SK-MEL-5 (cell line): ENCODE measurements around the gene DCLK1. TPM values are rescaled to one million over a fixed set of nuclear protein-coding genes. Genes with fewer than 3 reads are reported as not detected.

Experiments
- DNase-seq: peaks from one replicate; pipeline ENCODE4 v3.0.0-alpha.2; 2016; ENCODE audit warnings: low read depth, low spot score
- in situ Hi-C: cut with HindIII; loops from 2 replicates; pipeline ENCODE4 v1.10.0; 2016; ENCODE audit warnings: low sequenced_read_pairs, high pct_unique_total_duplicates, low pct_unique_long_range_greater_than_20kb
- total RNA-seq: library from RNA; depleted of rRNA; stranded (reverse); fragments of >200 nt; shearing (Covaris generic); gene quantifications from 2 replicates; pipeline ENCODE4 v1.2.3, GENCODE V29; 2014

The DCLK1 gene
- total RNA-seq, 1 experiment from 2014 or later, result 35.6 TPM

GRCh38 chr13:35912841-35913240 is 218.3 kb downstream of the DCLK1 start:
- DNase-seq, result no peak
- in situ Hi-C loops, result no loop called here

- DNase-seq, result no peak
- in situ Hi-C loops, result loop anchor here (10.0 kb wide), 1 partner anchor 75 kb away; no protein-coding TSS in a partner anchor
Measured at GRCh38 chr13:35909837-35910540, 221.2 kb downstream of the DCLK1 start.

GRCh38 chr13:35909091-35909490 is 222.1 kb downstream of the DCLK1 start:
- no peak for DNase-seq
- in situ Hi-C loops, result loop anchor here (10.0 kb wide), 1 partner anchor 74 kb away; no protein-coding TSS in a partner anchor

GRCh38 chr13:35908226-35908625 is 223.0 kb downstream of the DCLK1 start:
- in situ Hi-C loops, result loop anchor here (10.0 kb wide), 1 partner anchor 73 kb away; no protein-coding TSS in a partner anchor

DNA sequence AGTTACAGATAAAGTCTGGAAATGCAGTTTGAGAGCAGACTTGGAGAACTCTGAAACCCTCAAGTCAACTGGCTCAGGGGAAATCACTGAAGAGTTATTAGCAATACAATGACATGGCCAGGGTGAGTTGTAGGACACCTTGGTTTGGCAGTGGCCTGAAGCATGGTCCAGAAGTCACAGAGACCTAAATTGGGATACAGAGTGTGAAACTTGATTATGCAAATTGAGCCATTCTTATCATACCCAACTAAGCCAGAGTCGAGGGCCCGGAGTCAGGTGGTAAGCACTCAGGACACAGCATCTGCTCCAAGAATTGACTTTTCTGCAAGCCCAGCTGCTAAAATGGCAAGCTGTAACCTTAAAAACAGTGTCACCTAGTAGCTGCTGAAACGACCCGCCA is 224.5 kb downstream of the DCLK1 start:
- in situ Hi-C loops, result loop anchor here (10.0 kb wide), 1 partner anchor 72 kb away; no protein-coding TSS in a partner anchor
- DNase-seq, result no peak

More at GRCh38 chr13:35908226-35908625, 223.0 kb downstream of the DCLK1 start:
- no peak for DNase-seq

DNA sequence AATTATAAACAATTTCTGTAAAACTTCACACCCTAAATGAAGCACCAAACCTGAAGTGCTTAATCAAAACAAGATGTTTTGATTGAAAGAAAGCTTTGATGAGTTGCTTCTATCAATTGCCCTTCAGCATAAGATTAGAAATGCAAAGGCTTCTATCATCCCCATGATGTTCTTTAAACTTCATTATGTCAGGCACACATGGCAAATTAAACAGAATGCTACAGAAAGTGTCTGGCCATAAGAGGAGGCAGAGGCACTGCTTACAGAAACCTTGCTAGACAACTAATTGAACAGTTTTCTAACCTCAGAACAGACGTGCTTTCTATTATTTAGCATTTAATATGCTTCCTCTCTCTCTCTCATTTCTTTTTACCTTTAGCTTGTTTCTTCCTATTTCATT is 228.1 kb downstream of the DCLK1 start:
- no peak for DNase-seq
- in situ Hi-C loops, result loop anchor here (10.0 kb wide), 1 partner anchor 68 kb away; no protein-coding TSS in a partner anchor

DNA sequence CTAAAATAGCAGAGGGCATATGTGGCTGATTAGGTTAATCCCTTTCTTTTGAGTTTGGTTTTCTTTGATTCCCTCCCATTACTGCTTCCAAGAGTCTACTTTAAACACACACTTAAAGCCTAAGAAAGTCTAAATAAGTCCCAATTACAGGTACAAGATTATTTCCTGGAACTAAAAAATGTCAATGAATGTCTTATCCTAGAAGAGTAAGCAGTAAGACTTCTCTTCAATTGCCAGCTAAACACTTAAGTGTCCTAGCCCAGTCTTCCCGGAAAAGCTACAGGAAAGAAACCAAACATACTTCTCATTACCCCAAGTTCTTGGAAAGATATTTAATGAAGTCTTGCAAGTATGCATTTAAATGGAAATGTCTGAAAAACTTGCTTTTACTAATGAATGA is 233.1 kb downstream of the DCLK1 start:
- in situ Hi-C loops, result no loop called here

DNA sequence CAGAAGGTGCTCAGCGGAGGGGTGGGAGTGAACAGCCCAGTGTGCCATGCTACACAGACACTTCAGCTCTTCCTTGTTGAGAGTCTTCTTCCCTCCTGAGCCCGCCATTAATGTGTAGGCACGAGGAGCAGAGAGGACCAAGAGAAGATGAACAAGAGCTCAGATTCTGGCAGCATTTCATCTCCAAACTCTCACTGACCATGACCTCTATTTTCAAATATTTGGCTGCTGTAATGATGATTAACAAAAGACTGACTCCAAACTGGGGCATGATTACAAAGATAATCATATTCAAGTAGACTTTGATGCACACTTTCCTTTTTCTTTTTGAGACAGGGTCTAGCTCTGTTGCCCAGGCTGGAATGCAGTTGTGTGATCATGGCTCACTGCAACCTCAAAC is 236.5 kb downstream of the DCLK1 start:
- no peak for DNase-seq

More for the DNA sequence above, 233.1 kb downstream of the DCLK1 start:
- no peak for DNase-seq

DNA sequence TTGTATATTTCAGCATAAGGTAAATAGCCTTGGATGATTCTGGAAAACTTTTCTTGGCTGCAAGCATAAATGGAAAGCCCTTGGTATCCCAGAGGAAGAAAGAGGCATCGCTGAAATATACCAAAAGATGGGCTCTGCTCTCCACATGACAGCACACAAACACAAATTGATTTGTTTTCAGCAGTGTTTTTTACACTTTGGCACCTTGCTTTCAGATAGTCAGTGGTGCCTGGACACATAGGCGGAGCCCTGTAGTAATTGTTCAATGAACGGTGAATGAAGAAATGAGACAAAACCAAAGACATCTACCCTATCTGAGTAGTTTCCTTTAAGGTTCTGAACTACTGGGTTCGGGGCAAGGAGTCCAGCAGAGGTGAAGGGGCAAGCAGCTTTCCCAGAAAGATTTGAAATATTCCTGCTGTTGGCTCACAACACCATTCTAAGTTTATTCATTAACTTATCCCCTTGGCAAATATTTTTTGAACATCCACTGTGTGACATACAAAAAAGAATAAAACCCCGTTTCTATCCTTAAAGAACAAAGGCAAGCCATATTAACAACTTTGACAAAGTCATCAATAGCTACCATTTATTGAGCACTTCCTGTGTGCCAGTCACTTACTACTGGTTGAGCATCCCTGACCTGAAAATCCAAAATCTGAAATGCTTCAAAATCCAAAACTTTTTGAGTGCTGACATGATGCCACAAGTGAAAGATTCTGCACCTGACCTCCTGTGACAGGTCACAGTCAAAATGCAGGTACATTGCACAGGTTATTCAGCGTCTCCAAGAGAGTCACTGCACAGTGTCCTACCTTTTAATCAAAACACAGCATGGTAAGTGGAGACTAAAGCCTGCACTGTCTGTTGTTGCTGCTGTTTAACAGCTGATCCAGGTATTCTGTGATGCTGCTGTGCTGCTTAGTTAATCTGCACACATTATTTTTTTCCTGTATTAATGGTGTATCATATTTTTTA is 238.1 kb downstream of the DCLK1 start:
- DNase-seq, result no peak
- in situ Hi-C loops, result no loop called here

More for the DNA sequence above, 236.5 kb downstream of the DCLK1 start:
- in situ Hi-C loops, result no loop called here

DNA sequence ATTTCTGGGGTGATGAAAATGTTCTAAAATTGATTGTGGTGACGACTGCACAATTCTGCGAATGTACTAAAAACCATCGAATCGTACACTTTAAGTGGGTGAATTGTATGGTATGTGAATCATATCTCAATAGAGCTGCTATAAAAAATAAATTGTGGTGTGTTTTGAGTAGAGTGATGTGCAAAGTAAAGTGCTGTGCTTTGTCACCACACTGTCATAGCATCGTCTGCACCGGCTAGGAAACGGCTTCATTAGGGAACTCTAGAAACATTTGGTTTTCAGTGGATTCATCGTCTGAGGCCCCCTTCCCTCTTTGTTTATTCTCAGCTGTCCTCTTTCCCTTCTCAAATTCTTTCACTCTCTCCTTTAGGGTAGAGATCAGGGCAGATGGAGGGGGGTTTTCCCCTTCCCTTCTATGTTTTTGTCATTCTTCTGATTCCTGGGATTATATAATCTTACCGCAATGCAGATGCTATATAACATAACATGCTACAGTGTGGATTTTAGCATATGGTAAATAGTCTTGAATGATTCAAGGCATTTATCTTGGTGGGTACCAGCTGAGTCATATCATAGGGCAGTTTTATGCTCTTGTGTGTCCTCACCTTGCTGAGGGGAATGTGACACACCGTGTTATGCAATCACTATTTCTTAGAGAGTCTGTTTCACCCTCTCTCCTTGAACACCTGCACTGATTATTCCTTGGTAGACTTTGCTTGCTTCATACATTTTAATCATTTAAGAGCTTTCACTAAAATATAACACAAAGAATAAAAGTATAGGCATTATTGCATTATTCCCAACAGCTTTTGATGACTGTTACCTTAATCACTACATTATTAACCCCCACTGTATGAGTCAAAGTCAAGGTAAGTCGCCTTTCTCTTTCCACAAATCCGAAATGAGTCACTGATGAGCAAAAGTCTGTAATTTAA is 239.4 kb downstream of the DCLK1 start:
- in situ Hi-C loops, result no loop called here
- no peak for DNase-seq

DNA sequence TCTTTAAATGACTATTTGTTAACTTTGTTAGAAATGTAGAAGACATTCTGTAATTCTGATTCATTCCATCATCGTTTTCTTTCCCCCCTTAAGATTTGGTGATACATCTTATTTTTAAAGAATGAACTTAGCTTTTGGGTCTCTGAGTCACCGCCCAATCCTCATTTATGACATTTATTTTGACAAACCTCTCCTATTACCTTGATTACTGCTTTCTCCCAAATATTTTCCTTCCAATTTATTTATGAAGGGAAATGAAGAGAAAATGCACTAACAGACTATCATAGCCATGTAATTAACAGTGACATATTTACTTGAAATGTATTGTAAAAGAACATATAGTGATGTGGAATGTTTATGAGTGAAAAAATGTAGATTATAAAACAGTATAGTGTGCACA is 241.6 kb downstream of the DCLK1 start:
- no peak for DNase-seq
- in situ Hi-C loops, result no loop called here

DNA sequence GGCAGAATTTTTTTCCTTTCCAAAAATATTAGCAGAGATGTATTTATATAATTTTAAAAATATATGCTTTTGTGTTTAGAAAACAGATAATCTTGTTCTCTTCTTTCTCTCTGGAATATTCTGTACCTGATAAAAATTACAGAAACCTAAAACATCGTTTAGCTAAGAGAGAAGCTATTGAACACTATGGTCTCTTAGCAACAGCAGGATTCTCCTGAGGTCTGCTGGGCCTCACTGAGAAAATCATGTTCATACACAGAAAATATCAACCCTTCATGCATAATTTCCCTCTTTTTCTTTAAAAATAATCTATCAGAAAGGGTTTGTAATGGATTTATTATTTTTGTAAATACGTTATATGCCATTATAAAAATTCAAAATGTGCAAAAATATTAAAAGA is 242.2 kb downstream of the DCLK1 start:
- DNase-seq, result no peak
- in situ Hi-C loops, result no loop called here

- DNase-seq, result no peak
- in situ Hi-C loops, result no loop called here
Measured at GRCh38 chr13:35888457-35888883, 242.7 kb downstream of the DCLK1 start.

- in situ Hi-C loops, result no loop called here
- no peak for DNase-seq
Measured at GRCh38 chr13:35887115-35887666, 244.0 kb downstream of the DCLK1 start.

DNA sequence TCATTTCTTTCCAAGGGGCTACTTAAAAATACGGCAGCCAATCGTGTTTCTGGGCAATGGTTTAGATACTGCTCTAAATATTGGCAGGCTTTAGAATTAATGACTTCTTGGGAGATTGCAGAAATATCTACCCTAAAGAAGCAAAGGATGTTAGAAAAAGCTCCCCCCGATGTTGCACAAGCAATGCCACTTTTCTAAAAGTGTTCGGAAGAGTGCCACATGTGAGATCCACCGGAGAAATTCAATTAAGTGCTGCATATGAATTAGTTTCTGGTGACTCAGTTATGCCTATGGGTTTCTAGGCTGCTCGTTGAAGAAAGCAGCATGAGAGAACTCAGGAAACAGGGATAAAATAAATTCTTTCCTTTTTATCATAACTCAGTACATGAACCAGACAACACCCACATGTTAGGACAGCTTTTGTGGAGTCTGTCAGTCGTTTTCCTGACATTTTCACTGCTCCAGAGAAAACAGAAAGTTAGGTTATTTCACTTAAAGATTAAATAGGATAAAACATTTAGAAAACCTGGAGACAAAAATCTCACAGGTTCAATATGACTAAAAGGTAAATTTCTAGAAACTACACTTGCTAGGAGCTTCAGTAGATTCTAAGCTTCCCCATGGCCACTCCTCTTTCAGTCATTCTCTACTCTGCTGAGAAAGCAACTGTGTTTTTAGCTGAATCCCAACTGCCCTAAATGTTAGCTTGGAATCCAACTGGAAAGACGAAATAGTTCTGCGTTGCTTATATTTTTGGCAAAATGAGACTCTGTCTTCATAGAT is 244.7 kb downstream of the DCLK1 start:
- in situ Hi-C loops, result no loop called here

DNA sequence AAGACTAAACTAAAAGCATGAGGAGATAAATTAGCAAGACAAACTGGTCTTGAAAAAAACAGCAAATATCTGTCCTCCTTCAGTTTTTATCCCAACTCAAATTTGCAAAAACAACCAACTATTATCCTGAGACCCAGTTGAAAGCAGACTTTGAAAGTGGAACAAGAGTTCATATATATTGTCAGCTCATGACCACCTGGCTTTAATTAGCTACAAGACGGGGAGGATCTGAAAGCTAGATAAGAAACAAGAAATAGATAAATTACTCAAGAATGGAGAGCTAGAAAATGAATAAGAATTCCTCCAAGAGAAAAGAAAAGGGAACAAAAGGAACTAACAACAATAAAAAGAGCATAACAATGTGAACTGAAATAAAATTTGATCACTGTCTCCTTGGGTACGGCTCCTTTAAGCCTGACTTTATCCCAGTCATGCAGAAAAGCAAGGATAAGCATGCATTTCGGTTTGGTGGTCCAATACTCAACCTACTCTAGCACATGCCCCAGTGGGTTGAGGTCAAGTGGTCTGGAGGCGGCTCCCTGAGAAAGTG is 246.9 kb downstream of the DCLK1 start:
- no peak for DNase-seq

More for the DNA sequence above, 244.7 kb downstream of the DCLK1 start:
- no peak for DNase-seq

More for the DNA sequence above, 246.9 kb downstream of the DCLK1 start:
- in situ Hi-C loops, result no loop called here
